ENCODE data around the gene S100Z.

S100Z gene

DNA sequence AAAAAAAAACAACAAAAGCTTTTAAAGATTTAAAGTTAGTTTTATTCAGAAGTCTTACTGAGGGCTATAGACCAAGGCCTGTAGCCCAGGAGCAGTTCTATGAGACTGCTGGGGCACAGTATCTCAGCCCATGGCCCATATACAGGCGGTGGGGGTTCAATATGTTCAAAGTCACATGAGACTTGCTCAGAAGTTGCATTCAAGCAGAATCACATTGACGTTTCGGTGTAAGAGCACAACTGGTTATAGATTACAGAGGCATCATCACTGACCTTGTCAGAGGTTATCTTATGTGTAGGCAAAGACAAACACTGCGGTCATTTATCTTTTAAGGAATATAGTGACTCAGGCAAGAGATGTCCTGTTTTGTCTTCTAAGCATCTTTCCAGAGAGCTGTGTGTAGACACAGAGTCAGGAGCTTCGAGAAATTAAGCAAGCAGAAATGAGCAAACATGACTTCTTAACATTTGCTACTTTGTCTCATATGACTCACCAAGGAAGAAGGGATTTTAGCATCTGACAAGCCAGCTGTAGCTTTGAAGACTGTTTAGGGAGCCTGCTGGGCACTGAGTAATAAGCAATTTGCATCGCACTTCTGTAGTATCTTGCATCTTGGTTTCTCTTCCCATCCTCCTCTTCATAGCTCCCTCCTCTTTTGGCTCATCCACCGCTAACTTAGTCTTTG, 43.9 kb upstream of the S100Z start (continued):
- TF ChIP-seq, protein P1, sequence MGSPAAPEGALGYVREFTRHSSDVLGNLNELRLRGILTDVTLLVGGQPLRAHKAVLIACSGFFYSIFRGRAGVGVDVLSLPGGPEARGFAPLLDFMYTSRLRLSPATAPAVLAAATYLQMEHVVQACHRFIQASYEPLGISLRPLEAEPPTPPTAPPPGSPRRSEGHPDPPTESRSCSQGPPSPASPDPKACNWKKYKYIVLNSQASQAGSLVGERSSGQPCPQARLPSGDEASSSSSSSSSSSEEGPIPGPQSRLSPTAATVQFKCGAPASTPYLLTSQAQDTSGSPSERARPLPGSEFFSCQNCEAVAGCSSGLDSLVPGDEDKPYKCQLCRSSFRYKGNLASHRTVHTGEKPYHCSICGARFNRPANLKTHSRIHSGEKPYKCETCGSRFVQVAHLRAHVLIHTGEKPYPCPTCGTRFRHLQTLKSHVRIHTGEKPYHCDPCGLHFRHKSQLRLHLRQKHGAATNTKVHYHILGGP (tag by site-specific recombination; IDR thresholded peaks at IDR 0.05), result peak; percentile 44; the same call in 1 of the 2 replicates
- TF ChIP-seq TRIM28 (IDR thresholded peaks at IDR 0.05; ENCODE audit: borderline replicate concordance, low read length) (peak; percentile 34; the same call in 1 of the 2 replicates), EGR2 (tag by site-specific recombination; IDR thresholded peaks at IDR 0.05; ENCODE audit: low read depth) (no peak), ZNF664 (tag by site-specific recombination; IDR thresholded peaks at IDR 0.05) (no peak), YY1 (tag by site-specific recombination; IDR thresholded peaks at IDR 0.05) (no peak), HOXC10 (CRISPR knock-in tag; IDR thresholded peaks at IDR 0.05) (no peak), FEZF1 (tag by site-specific recombination; IDR thresholded peaks at IDR 0.05) (peak; percentile 36; the same call in 1 of the 2 replicates), SALL2 (tag by site-specific recombination; IDR thresholded peaks at IDR 0.05; ENCODE audit: borderline replicate concordance) (no peak), ZNF530 (tag by site-specific recombination; IDR thresholded peaks at IDR 0.05; ENCODE audit: low read depth) (no peak), TCF7L2 (IDR thresholded peaks at IDR 0.05; ENCODE audit: borderline replicate concordance, low read depth, low read length) (no peak), KLF10 (tag by site-specific recombination; IDR thresholded peaks at IDR 0.05) (no peak), ZNF157 (tag by site-specific recombination; IDR thresholded peaks at IDR 0.05) (no peak), ZNF791 (tag by site-specific recombination; IDR thresholded peaks at IDR 0.05) (no peak), ZFHX2 (tag by site-specific recombination; conservative IDR thresholded peaks at IDR 0.05) (peak; percentile 34; the same call in 1 of the 2 replicates), IKZF3 (tag by site-specific recombination; IDR thresholded peaks at IDR 0.05) (no peak), ZFP37 (tag by site-specific recombination; IDR thresholded peaks at IDR 0.05) (no peak; the same call in 1 of the 2 replicates), ZNF629 (tag by site-specific recombination; IDR thresholded peaks at IDR 0.05) (peak; percentile 73), OSR2 (tag by site-specific recombination; IDR thresholded peaks at IDR 0.05) (peak; percentile 76), ZNF529 (tag by site-specific recombination; IDR thresholded peaks at IDR 0.05; ENCODE audit: insufficient replicate concordance) (no peak), ZNF654 (tag by site-specific recombination; IDR thresholded peaks at IDR 0.05; ENCODE audit: low read depth) (no peak), ZNF184 (tag by site-specific recombination; IDR thresholded peaks at IDR 0.05) (0 out of 2 replicates have a peak, but pooled peaks have one; percentile 24), ZNF660 (tag by site-specific recombination; IDR thresholded peaks at IDR 0.05) (0 out of 2 replicates have a peak, but pooled peaks have one; percentile 38), SP7 (tag by site-specific recombination; IDR thresholded peaks at IDR 0.05) (peak; percentile 54), ZNF843 (tag by site-specific recombination; IDR thresholded peaks at IDR 0.05) (peak; percentile 62), ZNF239 (tag by site-specific recombination; IDR thresholded peaks at IDR 0.05) (no peak), ZNF175 (tag by site-specific recombination; IDR thresholded peaks at IDR 0.05) (no peak), ZNF76 (tag by site-specific recombination; IDR thresholded peaks at IDR 0.05; ENCODE audit: borderline replicate concordance, low read depth) (no peak)
- TF ChIP-seq, protein P2, sequence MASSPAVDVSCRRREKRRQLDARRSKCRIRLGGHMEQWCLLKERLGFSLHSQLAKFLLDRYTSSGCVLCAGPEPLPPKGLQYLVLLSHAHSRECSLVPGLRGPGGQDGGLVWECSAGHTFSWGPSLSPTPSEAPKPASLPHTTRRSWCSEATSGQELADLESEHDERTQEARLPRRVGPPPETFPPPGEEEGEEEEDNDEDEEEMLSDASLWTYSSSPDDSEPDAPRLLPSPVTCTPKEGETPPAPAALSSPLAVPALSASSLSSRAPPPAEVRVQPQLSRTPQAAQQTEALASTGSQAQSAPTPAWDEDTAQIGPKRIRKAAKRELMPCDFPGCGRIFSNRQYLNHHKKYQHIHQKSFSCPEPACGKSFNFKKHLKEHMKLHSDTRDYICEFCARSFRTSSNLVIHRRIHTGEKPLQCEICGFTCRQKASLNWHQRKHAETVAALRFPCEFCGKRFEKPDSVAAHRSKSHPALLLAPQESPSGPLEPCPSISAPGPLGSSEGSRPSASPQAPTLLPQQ (tag by site-specific recombination; IDR thresholded peaks at IDR 0.05), result peak; percentile 44; the same call in 1 of the 2 replicates
- TF ChIP-seq, protein P3, sequence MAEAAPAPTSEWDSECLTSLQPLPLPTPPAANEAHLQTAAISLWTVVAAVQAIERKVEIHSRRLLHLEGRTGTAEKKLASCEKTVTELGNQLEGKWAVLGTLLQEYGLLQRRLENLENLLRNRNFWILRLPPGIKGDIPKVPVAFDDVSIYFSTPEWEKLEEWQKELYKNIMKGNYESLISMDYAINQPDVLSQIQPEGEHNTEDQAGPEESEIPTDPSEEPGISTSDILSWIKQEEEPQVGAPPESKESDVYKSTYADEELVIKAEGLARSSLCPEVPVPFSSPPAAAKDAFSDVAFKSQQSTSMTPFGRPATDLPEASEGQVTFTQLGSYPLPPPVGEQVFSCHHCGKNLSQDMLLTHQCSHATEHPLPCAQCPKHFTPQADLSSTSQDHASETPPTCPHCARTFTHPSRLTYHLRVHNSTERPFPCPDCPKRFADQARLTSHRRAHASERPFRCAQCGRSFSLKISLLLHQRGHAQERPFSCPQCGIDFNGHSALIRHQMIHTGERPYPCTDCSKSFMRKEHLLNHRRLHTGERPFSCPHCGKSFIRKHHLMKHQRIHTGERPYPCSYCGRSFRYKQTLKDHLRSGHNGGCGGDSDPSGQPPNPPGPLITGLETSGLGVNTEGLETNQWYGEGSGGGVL (tag by site-specific recombination; IDR thresholded peaks at IDR 0.05), result 0 out of 2 replicates have a peak, but pooled peaks have one; percentile 32
- TF ChIP-seq, protein P4, sequence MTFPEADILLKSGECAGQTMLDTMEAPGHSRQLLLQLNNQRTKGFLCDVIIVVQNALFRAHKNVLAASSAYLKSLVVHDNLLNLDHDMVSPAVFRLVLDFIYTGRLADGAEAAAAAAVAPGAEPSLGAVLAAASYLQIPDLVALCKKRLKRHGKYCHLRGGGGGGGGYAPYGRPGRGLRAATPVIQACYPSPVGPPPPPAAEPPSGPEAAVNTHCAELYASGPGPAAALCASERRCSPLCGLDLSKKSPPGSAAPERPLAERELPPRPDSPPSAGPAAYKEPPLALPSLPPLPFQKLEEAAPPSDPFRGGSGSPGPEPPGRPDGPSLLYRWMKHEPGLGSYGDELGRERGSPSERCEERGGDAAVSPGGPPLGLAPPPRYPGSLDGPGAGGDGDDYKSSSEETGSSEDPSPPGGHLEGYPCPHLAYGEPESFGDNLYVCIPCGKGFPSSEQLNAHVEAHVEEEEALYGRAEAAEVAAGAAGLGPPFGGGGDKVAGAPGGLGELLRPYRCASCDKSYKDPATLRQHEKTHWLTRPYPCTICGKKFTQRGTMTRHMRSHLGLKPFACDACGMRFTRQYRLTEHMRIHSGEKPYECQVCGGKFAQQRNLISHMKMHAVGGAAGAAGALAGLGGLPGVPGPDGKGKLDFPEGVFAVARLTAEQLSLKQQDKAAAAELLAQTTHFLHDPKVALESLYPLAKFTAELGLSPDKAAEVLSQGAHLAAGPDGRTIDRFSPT (tag by site-specific recombination; IDR thresholded peaks at IDR 0.05), result no peak
